Right cardiac atrium (tissue), 5 donors: ENCODE measurements around the gene KRT16. TPM values are rescaled to one million over a fixed set of nuclear protein-coding genes. Genes with fewer than 3 reads are reported as not detected.

Experiments used
- ATAC-seq, 2 donors: fragments of 200-7000 bp; cut with Tn5 transposase; one replicate each; pipeline versions ENCODE4 v1.8.0 to v1.9.1; 2020; ENCODE audit warnings: moderate library complexity in 2 of 2, mild to moderate bottlenecking in 1 of 2
- DNase-seq, 3 donors: peaks; one replicate each; pipeline ENCODE4 v3.0.0-alpha.2; 2020
- H3K27ac ChIP-seq: one replicate; pipeline ENCODE4 v1.5.1; 2013; ENCODE audit warnings: mild to moderate bottlenecking, low read length, control low read depth, moderate library complexity
- H3K27me3 ChIP-seq: one replicate; pipeline ENCODE4 v1.6.1; 2013; ENCODE audit not compliant: control insufficient read depth, insufficient read depth
- H3K4me1 ChIP-seq: one replicate; pipeline ENCODE4 v1.6.1; 2013; ENCODE audit warnings: low read length; ENCODE audit not compliant: control insufficient read depth, insufficient read depth
- H3K4me3 ChIP-seq: one replicate; pipeline ENCODE4 v1.5.1; 2013; ENCODE audit warnings: low read length, control low read depth
- H3K9me3 ChIP-seq: one replicate; pipeline ENCODE4 v1.6.1; 2013; ENCODE audit warnings: low read length; ENCODE audit not compliant: control insufficient read depth
- WGBS: extraction: QIAGEN DNeasy Blood & Tissue Kit; methylation state at CpG from one replicate; pipeline ENCODE4 v1.1.7; 2013; 5-methylcytosine and 5-hydroxymethylcytosine counted together
- intact Hi-C, 4 donors: fragments of 100-400 bp; cut with DNase I; formaldehyde crosslinking; loops; one replicate each; pipeline versions ENCODE4 v1.11.0 to v1.14.0; 2022 to 2023
- polyA plus RNA-seq: library from polyadenylated mRNA; stranded (reverse); fragments of 200-250 nt; gene quantifications from one replicate; pipeline ENCODE4 v1.2.3, GENCODE V29; 2013
- total RNA-seq, 4 donors: library from RNA; stranded (reverse); fragmentation: NEBNext Ultra II Directional; extraction: Animal tissue kit (Norgen Biotek cat#: 25700); gene quantifications; one replicate each; pipeline ENCODE4 v1.2.1, GENCODE V29; 2021
- donor health status: healthy with polysubstance abuse.
- donor health status: DM: no; HTN: yes; CAD: no.
- donor health status: DM: no; HTN: no; CAD: no.
- donor health status: DM: no; HTN: yes; CAD: no; lungs with severe emphysema.
- donor health status: DM: yes; HTN: yes; CAD: no.

Gene KRT16
- total and polyA plus RNA-seq, 5 donors: 0.27 TPM; not detected in 4

GRCh38 chr17:41653892-41654677 lies 41.5 kb upstream of the KRT16 start:
- WGBS: 73% methylated on average over 14 of the region's 14 CpGs
- Histone ChIP-seq H3K27me3 (no peaks in the 10 kb centered on the region), H3K4me3 (no peak overlapping the region), H3K27ac (no peak overlapping the region), H3K9me3 (no peaks in the 10 kb centered on the region), H3K4me1 (no peaks in the 10 kb centered on the region)
- no peak for ATAC-seq
- DNase-seq: no peak
- intact Hi-C loops: loop anchor here in 1 of 4 donors (5.0 kb wide), 1 partner anchor 742 kb away; no protein-coding TSS in a partner anchor

- WGBS: 87% methylated on average over 5 of the region's 5 CpGs
- Histone ChIP-seq H3K4me1 (no peaks in the 10 kb centered on the region), H3K9me3 (no peaks in the 10 kb centered on the region), H3K27ac (no peak overlapping the region), H3K4me3 (no peak overlapping the region), H3K27me3 (no peaks in the 10 kb centered on the region)
- no peak for ATAC-seq
- DNase-seq: no peak
- intact Hi-C loops: loop anchor here in 1 of 4 donors (5.0 kb wide), 1 partner anchor 741 kb away; no protein-coding TSS in a partner anchor
Measured at GRCh38 chr17:41653421-41653820, 40.9 kb upstream of the KRT16 start.

- H3K9me3 ChIP-seq: no peaks in the 10 kb centered on the region
- WGBS: 75% methylated on average over 5 of the region's 5 CpGs
- no peak overlapping the region for H3K27ac ChIP-seq
- no peaks in the 10 kb centered on the region for H3K4me1 ChIP-seq
- ATAC-seq (no peak), DNase-seq (no peak)
- intact Hi-C loops: loop anchor here in 1 of 4 donors (5.0 kb wide), 1 partner anchor 740 kb away; no protein-coding TSS in a partner anchor
- no peak overlapping the region for H3K4me3 ChIP-seq
- no peaks in the 10 kb centered on the region for H3K27me3 ChIP-seq
Measured at GRCh38 chr17:41652461-41652970, 39.9 kb upstream of the KRT16 start.

- H3K4me1 ChIP-seq: no peaks in the 10 kb centered on the region
- no peak overlapping the region for H3K4me3 ChIP-seq
- ATAC-seq (peak in 1 of 2 donors; percentile 25), DNase-seq (no peak)
- WGBS: 80% methylated on average over 13 of the region's 13 CpGs
- intact Hi-C loops: loop anchor here in 1 of 4 donors (5.0 kb wide), 1 partner anchor 740 kb away; no protein-coding TSS in a partner anchor
- H3K27ac ChIP-seq: no peak overlapping the region
- no peaks in the 10 kb centered on the region for H3K27me3 ChIP-seq
- no peaks in the 10 kb centered on the region for H3K9me3 ChIP-seq
Measured at GRCh38 chr17:41651625-41652460, 39.3 kb upstream of the KRT16 start.

GRCh38 chr17:41650794-41651624 lies 38.4 kb upstream of the KRT16 start:
- Histone ChIP-seq H3K4me3 (no peak overlapping the region), H3K9me3 (no peaks in the 10 kb centered on the region), H3K27me3 (no peaks in the 10 kb centered on the region), H3K4me1 (no peaks in the 10 kb centered on the region), H3K27ac (no peak overlapping the region)
- 77% methylated on average over 15 of the region's 15 CpGs for WGBS
- ATAC-seq (no peak), DNase-seq (peak in 1 of 3 donors; percentile 24)
- intact Hi-C loops: loop anchor here in 1 of 4 donors (5.0 kb wide), 1 partner anchor 739 kb away; no protein-coding TSS in a partner anchor

- Histone ChIP-seq H3K27ac (no peak overlapping the region), H3K4me1 (peaks cover 3% of the 10 kb centered on the region), H3K4me3 (no peak overlapping the region), H3K27me3 (no peaks in the 10 kb centered on the region), H3K9me3 (no peaks in the 10 kb centered on the region)
- intact Hi-C loops: loop anchor here (5.0 kb wide), 4 partner anchors 98 to 743 kb away; no protein-coding TSS in a partner anchor
- 92% methylated on average over 10 of the region's 10 CpGs for WGBS
- ATAC-seq (no peak), DNase-seq (no peak)
Measured at GRCh38 chr17:41649923-41650519, 37.5 kb upstream of the KRT16 start.

- intact Hi-C loops: loop anchor here in 3 of 4 donors (5.0 kb wide), 3 partner anchors 96 to 741 kb away; no protein-coding TSS in a partner anchor
- H3K4me1 ChIP-seq: peaks cover 3% of the 10 kb centered on the region
- H3K4me3 ChIP-seq: no peak overlapping the region
- H3K27me3 ChIP-seq: no peaks in the 10 kb centered on the region
- WGBS: 7% methylated on average over 39 of the region's 39 CpGs
- H3K27ac ChIP-seq: no peak overlapping the region
- H3K9me3 ChIP-seq: no peaks in the 10 kb centered on the region
- peak; percentile 86 to 95 (median 94) for DNase-seq
- ATAC-seq: peak; percentile 94 to 96
Measured at GRCh38 chr17:41648411-41649195, 36.0 kb upstream of the KRT16 start.

GRCh38 chr17:41647940-41648410 lies 35.4 kb upstream of the KRT16 start:
- ATAC-seq (peak; percentile 88 to 90), DNase-seq (peak; percentile 88 to 97 (median 95))
- H3K27ac ChIP-seq: no peak overlapping the region
- H3K27me3 ChIP-seq: no peaks in the 10 kb centered on the region
- H3K9me3 ChIP-seq: no peaks in the 10 kb centered on the region
- H3K4me1 ChIP-seq: peaks cover 3% of the 10 kb centered on the region
- H3K4me3 ChIP-seq: no peak overlapping the region
- WGBS: 1% methylated on average over 22 of the region's 22 CpGs
- intact Hi-C loops: loop anchor here in 3 of 4 donors (5.0 kb wide), 3 partner anchors 96 to 741 kb away; no protein-coding TSS in a partner anchor

GRCh38 chr17:41647038-41647813 lies 34.7 kb upstream of the KRT16 start:
- 75% methylated on average over 15 of the region's 15 CpGs for WGBS
- Histone ChIP-seq H3K4me3 (no peak overlapping the region), H3K4me1 (peaks cover 3% of the 10 kb centered on the region), H3K27me3 (no peaks in the 10 kb centered on the region), H3K9me3 (no peaks in the 10 kb centered on the region), H3K27ac (no peak overlapping the region)
- DNase-seq (peak in 1 of 3 donors; percentile 46), ATAC-seq (no peak)
- intact Hi-C loops: loop anchor here in 3 of 4 donors (5.0 kb wide), 3 partner anchors 95 to 740 kb away; no protein-coding TSS in a partner anchor
